Measurements from ENCODE around the gene KIF21B.

The KIF21B gene

GRCh38 chr1:201042779-201043461, 19.4 kb upstream of the KIF21B start:
- DNase-seq: peak; percentile 67 to 81

DNA sequence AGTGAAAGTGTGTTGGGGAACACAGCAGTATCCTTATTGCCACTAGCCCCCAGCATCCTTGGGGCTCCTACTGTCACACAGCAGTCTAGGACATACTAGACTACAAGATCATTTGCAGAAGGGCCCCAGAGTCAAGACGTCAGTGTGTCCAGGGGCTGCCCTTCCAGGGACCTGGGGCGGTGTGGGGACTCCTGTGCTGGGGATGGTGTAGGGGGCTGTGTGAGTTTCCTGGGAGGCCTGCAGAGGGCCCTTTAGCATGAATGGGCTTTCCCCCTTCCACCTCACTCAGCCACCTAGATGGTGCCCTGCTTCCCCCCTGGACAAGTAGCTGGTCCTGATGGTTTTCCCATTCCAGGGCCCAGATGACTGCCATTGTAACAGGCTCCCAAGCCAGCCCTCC, 17.5 kb upstream of the KIF21B start:
- DNase-seq: no peak

DNA sequence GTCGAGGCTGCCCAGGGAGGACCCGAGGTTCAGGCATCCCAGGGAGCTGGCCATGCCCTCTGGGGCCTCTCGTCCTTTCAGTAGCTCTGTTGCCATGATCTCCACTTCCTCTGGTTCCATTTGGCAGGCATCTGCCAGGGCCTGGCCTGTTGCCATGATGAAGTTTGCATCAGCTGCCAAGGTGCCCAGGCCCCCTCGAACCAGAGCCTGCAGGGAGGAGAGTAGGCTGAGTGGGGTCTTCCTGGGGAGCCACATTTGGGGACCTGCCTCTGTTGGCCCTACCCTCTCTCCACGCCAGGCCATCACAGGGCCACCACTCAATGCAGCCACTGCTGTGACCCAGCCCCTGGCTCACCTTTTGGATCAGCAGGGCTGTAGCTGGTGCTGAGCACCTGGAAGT, 16.4 kb upstream of the KIF21B start:
- peak in 1 of 2 experiments; percentile 14 for DNase-seq

- DNase-seq: no peak
These were observed 15.9 kb upstream of the KIF21B start for GRCh38 chr1:201039418-201039817.

DNA sequence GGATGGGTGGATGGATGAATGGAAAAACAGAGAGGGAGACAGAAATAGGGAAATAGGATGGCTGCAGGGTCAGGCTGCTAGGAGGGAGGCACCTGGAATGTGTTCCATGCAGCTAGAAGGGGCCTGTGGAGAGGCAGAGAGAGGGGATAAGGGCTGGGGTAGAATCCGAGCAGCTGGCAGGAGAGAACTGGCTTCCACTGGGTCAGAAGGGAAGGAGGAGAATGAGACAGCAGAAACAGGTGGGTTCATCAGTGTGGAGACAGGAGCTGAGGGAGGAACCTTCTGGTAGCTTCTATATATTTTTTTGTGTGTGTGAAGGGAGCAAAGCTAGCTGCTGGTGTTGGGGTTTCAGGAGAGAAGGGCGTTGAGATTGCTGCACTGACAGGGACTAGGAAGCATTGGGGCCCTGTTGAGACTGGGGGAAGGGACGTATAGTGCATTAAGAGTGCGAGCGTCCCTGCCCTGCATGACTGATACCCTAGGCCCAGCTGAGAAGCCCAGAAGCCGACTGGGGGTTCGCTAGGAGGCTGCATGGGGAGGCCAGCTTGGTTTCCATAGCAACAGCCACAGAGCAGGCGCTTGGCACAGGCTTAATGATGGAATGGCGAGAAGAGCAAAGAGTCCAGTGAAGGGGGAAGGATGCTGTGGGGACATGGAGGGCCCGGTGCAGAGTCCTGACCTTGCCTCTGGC, 14.8 kb upstream of the KIF21B start:
- DNase-seq: no peak

DNA sequence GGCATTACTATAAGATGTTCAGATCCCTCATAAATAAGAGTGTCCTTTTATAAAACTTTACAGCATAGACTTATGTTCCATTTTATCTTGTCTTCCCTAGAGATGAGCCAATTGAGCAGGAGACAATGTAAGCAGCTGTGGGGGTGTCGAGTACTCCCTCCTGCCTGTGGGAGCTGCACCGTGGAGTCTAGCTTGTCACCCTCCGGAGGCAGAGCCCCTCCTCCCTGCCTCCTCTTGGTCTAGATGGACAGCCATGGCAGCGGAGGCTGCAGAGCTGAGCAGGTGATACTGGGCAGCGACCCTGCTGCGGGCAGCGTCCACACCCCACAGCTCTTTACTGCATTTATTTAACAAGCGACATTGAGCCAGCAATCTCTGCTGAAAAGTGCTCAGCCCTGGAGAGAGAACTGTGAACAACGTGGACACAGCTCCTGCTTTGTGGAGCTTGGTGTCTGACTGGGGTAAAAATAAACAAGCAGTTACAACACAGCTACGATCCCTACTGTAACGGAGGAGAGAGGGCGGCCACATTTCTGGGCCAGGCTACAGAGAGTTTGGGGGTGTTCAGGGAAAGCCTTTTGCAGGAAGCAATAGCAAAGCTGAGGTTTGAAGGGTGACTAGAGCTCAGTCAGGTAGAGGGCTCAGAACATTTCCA, 12.8 kb upstream of the KIF21B start:
- DNase-seq: no peak

DNA sequence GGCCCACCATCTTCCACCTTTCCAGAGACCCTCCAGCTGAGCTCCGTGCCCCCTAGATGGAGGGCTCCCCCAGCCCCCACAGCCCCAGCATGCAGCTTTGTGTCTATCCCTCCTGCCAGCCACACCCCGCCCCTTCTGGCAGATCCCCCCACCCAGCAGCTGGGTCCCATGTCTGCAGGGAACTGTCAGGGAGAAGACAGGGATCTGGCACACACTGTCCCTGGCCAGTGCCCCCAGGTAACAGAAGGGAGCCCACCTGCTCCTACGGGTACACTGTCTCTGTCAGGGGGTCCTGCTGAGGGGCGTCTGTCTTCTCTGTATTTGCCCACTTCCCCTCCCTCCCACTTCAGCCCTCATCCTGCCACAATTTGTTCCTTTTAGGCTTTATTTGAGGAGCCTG, 11.2 kb upstream of the KIF21B start:
- DNase-seq: no peak

GRCh38 chr1:201032408-201032807, 8.9 kb upstream of the KIF21B start:
- no peak for DNase-seq

DNA sequence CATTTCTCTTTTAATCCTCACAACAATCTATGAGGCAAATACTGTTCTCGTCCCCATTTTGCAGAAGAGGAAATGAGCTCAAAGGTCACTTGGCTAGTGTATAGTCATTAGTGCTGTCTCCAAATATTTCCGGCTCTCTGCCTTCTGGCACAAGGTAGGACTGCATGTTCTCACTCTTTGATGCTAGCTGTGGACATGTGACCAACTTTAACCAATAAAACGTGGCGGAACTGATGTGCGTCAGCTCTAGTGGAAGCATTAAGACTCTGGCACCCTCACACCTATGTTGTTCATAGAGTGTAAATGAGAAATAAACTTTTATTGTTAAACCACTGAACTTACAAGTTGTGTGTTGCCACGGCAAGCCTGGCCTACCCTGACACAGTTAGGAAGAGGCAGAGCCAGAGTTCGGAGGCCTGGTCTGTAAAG, 5.0 kb upstream of the KIF21B start:
- no peak for DNase-seq

DNA sequence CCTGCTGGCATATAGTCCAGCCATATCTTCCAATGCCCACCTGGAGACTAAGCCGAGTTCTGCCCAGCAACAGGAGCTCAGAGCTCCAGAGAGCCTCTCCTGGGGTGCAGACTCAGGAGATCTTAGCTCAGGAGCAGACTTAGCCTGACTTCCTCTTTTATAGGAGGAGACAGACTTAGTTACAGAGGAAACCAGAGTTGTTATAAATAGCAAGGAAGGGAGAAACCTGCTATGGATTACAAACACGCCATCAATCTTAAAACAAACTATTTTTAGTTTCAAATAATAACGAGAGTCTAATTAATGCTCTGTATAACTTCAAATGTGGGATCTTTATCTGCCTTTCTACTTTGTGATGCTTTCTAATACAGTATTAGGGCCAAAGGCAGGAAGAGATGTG, 3.3 kb upstream of the KIF21B start:
- DNase-seq: no peak

GRCh38 chr1:201026234-201026633, 2.7 kb upstream of the KIF21B start:
- DNase-seq: no peak

DNA sequence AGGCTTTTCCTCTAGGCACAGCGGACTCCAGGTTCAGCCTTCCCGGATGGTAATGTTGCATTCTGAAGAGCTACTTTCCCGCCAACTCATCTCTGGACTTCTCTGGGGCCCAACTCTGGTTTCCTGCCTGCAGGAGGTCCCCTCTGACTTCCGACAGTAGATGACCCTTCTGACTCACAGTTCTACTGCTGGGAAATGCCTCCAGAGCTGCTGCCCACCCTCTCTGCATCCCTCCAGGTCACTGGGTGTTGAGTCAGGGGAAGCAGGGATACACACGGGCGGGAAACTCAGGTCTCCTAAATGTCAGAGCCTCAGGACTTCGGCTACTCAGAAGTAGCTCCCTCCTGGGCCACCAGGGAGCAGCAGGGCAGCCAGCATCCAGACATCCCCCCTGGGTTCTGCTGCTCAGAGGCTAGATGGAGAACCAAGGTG, 2.1 kb upstream of the KIF21B start:
- no peak for DNase-seq

GRCh38 chr1:201024625-201024998, 1.1 kb upstream of the KIF21B start:
- DNase-seq: no peak

DNA sequence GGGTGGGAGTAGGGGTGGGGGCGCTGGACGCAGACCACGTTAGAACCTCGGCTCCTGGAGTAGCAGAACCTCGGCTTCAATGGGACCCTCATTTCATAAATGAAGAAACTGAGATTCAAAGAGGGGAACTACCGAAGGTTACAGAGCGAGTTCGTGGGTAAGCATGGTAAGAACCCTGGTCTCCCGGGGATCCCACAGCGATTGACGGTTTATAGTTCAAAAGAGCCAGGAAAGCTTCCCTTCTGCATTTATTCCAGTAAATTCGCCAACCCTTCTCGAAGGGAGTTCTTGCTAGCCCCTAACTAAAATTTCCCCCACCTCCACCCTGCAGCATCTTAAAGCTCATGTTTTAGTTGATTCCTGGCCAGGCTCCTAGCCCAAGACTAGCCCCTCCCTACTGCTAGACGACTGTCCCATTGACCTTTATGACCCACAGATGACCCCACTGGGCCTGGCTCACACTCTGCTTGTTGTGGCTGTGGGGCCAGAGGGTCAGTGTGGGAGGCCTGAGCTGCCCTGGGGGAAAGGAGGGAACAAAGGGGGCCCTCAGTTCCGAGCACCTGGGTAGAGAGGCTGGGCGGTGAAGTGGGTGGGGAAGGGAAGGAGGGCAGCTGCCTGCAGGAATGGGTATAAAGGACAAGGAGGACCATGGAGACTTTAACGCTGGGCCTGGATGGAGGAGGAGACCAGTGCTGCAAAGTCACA, 558 bp upstream of the KIF21B start:
- DNase-seq: no peak

DNA sequence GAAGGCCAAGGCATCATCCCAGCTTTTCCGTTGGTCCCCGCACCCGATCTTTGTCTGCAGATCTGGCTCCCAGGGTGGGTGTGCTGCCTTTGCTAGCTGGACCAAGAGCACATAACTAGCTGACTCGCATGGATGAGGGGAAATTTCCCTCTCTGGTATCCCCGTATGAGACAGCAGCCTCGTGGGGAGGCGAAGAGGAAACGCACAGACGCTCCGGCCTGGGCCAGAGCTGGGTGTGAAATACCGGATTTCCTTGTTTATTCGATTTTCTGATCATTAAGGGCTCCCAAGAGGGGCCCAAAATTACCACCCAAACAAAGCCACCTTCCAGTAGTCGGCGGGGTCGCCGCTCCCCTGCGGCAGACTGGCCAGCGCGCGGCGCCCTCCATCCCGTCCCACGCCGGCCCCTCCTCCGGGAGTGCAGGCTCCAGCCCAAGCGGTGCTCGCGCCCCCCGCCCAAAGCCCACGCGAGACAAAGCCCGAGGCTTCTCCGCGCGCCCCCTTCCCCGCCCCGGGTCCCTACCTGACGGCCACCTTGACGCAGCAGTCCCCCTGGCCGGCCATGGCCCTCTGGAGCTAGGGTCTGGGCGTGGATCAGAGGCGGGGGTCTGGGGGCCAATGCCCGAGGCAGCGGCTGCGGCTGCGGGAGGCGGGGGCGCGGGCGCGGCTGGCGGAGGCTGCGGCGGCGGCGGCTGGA, 546 bp downstream of the KIF21B start:
- DNase-seq: peak in 1 of 2 experiments; percentile 33

- DNase-seq: no peak
These were observed 1.1 kb downstream of the KIF21B start for GRCh38 chr1:201022493-201022819.

- no peak for DNase-seq
These were observed 1.7 kb downstream of the KIF21B start for GRCh38 chr1:201021630-201022492.

DNA sequence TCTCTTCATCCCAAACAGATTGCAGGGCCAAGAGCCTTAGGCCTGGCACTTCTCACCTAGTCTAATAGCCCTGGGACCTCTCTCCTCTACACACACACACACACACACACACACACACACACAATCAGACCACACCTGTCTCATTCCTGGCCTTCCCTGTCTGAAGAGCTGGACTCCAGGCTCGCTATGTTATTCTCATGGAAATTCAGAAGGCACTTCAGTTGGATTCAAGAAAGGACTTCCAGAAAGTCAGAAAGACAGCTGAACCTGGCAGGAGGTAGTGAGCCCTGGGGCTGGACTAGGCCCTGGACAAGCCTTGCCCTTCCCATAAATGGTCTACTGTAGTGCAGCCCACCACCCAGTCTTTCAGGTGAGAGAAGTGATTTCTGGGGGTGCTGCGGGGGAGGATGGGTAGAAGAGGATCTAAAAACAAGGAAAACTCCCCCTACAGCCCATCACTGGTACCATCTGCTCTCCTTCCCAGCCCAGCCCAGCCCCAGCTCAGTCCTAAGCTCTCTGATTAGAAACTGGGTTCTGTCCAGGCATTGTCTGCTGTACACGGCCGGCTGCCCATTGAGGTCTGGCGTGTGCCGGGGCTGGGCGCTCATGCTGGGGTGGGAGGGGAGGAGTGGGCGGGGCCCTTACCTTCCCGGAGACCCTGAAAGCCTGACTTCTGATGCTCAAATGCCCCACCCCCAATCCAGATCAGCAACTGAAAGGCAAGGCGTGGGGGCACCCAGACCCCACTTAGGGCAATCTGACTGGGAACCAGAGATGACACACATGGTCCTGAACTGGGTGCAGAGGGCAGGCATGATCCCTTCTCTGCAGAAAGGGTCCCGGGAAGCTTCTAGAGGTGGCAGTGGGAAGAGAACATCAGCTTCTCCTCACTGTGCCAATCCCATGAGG, 2.5 kb downstream of the KIF21B start:
- peak in 1 of 2 experiments; percentile 11 for DNase-seq

GRCh38 chr1:201020040-201020591, 3.4 kb downstream of the KIF21B start:
- no peak for DNase-seq

- DNase-seq: no peak
These were observed 4.1 kb downstream of the KIF21B start for GRCh38 chr1:201019321-201019977.
